GM19239 (cell line): Measurements from ENCODE around the gene SNTG2.

Experiments
- DNase-seq: peaks from one replicate; pipeline ENCODE4 v3.0.0; 2011; ENCODE audit warnings: low spot score; ENCODE audit not compliant: insufficient read length
- FAIRE-seq: peaks from 2 replicates; lab custom pipeline; 2011; peaks lifted over from hg19 to GRCh38; lab: Jason Lieb, UNC

SNTG2 gene

DNA sequence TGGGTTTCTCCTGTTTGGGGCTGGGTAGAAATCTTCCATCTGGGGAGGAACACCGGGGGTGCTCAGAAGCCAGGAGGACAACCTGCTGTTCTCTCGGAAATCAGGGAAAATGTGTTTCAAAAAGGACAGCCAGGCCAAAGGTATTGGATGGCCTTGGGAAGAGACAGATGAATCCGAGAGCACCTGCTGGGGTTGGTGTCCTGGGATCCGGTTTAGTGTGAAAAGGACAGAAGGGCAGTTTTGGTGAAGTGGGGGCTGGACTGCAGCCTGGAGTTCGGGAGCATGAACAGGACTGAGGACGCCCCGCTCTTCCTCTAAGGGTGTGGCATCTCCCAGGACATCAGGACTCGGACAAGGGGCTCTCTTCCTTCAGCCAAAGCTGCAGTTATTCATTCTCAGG lies 24.9 kb upstream of the SNTG2 start:
- FAIRE-seq (no peak), DNase-seq (no peak)

DNA sequence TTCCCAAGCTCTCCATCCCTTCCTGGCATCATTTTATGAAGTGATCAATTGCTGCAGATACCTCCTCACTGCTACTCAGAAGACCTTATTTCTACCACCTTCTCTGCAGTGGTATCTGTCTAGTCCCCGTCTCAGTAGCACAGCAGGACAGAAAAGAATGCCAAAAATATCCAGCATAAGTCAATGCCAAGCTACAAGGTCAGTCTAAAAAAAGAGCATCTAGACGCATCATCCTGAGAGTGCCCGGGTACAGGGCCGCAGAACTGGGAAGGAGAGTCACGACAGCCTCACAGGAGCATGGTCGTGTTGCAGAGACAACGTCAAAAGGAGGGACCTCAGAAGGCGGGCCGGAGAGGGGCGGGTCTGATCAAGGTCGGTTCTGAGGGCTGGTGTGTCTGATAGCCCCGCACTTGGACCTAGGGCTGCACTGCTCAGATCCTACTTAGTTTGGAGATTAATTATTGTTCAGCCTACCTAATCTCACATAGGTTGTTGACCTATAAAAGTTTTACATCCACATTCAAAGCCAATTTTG lies 24.3 kb upstream of the SNTG2 start:
- DNase-seq (no peak), FAIRE-seq (no peak)

DNA sequence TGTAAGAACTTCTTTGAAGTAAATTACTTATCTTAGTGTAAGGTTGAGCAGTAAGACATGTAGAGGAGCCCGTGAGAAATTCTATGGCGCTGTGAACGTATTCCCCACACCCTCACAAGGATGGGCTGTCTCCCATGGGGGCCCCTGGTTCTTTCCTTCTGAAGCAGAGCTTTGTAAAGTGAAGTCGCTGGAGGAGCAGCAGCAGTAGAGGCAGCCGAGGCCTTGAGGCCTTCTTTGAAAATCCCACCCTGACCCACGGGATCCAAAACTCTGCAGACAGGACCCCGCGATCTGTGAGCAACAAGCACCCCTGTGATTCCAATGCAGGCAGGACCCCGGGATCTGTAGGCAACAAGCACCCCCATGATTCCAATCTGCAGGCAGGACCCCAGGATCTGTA lies 23.8 kb upstream of the SNTG2 start:
- no peak for FAIRE-seq
- no peak for DNase-seq

DNA sequence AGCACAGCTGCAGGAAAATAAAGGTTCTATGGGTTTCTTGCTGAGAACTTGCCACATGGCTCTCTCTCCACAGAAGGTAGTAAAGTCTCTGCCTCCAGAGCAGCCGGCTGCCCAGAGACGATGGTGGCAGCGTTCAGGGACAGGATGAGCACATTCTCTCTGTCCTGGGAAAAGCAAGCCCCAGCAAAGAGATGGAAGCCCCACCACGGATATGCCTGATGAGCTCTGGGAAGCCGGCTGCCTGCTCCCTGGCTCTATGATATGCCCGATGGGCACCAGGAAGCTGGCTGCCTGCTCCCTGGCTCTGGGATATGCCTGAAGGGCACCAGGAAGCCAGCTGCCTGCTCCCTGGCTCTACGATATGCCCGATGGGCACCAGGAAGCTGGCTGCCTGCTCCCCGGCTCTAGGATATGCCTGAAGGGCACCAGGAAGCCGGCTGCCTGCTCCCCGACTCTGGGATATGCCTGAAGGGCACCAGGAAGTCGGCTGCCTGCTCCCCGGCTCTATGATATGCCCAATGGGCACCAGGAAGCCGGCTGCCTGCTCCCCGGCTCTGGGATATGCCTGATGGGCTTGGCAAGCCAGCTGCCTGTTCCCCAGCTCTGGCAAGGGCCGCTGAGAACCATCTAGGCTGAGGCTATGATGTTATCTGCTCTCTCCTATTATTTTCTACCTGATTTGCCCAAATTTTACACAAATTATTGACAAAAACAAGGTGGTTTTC lies 21.5 kb upstream of the SNTG2 start:
- DNase-seq (no peak), FAIRE-seq (no peak)

DNA sequence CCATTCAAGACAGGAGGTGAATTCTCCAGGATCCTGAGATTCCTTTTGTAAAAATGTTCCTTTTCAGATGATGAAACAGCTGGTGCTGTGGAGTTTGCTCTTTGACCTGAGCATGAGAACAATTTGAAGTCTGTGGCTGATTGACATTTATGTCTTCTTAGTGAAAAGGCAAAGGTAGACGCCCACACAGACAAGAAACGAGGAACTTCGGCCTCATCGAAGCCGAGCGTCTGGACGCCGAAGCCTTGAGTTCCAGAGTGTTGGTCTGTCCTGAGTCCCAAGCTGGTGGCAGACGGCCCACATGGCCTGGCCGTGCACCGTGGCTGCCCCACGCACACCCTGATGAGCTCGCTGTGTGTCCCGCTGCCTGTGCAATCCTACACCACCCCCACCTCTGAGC lies 20.7 kb upstream of the SNTG2 start:
- DNase-seq, result no peak
- FAIRE-seq, result no peak

DNA sequence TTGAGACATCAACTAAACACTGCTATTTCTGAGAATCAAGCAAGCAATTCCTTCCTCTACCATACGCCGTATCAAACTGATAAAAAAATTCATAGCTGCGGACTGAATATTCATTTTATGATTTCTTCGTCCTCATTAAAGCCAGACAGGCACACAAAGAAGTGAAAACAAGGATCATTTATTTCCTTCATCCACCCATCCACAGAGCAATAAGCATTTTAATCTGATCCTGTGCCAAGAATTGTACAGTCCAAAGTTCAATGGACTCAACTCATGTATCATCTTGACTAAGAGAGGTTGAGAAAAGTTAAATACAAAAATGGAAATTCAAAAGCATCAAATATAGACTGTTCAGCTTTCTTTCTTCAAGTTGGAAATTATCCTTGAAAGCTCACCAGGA lies 19.7 kb upstream of the SNTG2 start:
- FAIRE-seq (no peak), DNase-seq (no peak)

DNA sequence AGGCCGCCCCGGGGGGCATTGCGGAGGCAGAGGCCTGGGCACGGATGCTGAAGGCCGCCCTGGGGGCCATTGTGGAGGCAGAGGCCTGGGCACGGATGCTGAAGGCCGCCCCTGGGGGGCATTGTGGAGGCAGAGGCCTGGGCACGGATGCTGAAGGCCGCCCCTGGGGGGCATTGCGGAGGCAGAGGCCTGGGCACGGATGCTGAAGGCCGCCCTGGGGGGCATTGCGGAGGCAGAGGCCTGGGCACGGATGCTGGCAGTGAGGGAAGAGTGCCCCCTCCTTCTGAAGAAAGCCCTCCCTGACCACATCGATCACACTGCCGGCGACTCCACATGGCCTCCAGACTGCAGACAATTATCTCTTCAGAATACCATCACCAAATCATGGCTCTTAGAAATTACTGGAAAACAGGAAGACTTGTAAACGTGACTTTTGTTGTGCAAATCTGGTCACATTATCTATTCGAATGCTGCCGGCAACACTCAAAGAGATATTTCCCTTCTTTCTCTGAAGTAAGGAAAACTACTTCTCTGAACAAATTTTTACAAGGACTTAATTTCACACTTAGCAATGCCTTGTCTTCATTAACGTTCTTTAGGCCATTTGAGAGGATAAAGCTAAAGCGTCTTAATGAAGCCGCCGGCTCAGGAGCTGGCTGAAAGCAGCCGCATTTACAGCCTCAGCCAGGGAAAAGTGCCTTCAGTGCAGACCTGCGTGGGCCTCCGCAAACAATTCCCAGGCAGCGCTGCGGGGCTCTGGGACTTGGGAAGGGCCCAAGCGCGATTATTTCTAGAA lies 18.1 kb upstream of the SNTG2 start:
- DNase-seq (no peak), FAIRE-seq (no peak)

DNA sequence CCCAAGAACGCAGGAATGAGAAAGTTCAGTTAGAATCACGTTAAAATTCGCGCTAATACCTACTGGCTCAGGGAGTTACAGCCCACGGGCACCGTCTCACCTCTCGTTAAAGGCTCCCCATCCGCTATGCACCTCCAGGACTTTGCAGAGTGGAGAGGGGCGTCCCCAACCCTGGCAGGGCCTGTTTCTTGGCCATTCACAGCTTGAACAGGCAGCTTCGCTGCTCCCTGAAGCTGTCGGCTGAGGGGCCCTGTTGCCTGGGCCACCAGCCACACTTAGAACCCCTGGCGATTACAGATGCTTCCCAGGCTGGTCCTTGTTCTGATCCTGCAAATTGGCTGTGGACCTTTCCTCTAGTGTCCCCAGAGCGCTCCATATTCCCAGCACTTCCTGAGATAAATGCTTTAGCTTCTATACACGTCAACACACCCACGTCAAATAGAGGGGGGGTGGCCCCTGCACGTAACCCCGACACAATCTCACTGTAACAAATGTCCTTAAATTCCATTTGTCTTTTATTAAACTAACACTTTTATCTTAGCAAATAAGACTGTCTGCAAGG lies 16.8 kb upstream of the SNTG2 start:
- FAIRE-seq (no peak), DNase-seq (no peak)

DNA sequence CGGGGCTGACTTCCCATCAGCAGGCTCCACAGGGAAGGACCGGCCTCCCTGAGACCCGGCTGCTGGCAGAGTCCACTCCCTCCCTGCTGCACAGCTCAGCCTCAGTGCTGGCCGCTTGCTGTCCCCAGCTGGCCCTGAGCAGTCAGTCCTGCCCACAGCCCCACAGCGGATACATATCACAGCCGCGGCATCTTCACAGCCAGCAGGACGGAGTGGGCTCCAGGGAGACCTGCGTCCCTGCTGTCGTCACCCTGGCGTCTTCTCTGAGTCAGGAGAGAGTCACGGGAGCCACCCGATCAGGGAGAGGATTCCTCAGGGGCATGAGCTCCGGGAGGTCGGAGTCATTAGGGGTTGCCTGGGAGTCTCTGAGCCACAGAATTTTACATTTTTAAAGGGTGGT lies 13.1 kb upstream of the SNTG2 start:
- no peak for DNase-seq
- no peak for FAIRE-seq

DNA sequence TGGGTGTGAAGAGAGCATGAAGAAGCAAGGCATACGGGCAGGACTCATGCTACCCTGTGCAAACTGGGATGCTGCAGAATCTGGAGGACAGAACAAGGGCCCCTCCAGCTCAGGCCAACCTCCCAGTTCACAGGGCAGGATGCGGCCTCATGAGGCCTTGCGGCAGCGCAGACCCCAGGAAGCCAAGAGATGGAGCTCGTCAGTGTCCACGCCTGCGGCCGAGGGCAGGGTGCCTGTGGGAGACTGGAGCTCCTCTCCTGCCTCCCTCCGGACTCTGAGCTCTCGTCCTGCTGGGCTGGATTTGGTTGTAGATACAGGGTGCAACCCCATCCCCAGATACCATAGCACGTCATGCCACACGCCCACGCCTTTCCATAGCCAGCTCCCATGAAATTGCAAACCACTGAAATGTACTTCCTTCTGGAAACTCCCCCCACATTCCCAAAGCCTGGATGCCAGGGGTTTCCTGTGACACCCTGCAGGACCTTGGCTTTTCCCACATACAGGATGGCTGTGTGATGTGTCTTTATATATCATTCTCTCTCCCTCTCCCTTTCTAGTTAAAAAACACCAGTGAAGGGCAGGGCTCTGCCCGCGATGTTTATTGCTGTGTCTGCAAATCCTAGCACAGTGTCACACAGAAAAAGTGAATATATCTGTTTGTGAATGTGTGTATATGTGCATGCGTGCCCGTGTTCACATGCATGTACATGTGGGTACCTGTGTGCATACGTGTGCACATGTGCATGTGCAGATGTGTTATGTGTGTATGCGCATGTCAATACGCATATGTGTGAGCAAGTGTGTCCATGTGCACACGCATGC lies 12.3 kb upstream of the SNTG2 start:
- FAIRE-seq (no peak), DNase-seq (no peak)

DNA sequence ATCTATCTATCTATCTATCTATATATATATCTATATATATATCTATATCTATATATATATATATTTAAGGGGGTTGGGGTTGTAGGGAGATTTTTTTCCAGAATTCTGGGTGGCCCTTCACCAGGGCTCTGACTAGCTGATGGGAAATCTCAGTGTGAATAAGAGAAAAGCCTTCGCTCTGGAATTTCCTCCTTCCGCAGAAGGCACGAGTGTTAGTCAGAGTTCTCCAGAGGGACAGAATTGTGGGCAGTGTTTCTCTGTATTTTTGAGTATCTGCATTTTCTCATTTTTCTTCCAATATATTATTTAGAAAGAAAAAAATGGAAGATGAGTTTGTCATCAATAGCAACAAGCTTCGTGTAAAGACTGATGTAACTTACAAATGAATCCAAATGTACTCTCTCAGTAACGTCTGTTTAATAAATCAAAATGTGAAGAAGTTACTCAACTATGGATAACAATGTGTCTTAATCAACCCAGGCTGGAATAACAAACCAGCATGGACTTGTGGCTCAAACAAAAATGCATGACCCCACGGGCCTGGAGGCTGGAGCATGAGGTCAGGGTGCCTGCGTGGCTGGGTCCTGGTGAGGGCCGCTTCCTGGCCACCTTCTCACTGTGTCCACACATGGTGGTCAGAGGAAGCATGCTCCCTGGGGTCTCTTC lies 10.6 kb upstream of the SNTG2 start:
- no peak for FAIRE-seq
- DNase-seq, result no peak

DNA sequence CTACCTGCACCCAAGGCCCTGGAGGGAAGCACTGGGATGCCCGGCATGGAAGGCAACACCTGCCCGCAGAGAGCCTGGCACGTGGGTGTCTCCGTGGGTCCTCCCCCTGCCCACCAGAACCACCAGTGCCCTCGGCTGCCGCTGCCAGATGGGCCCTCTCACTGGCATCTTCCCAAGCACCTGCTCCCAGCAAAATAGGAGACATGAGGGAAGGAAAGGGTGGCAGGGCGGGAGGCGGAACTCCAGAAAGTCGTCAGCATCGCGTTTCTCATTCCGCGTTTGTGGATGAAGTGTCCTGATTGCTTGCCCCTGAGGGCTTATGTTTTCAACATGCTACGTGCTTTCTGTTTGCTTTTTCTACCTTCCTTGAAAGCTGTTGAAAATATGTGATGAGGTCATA lies 8.8 kb upstream of the SNTG2 start:
- DNase-seq (no peak), FAIRE-seq (no peak)

DNA sequence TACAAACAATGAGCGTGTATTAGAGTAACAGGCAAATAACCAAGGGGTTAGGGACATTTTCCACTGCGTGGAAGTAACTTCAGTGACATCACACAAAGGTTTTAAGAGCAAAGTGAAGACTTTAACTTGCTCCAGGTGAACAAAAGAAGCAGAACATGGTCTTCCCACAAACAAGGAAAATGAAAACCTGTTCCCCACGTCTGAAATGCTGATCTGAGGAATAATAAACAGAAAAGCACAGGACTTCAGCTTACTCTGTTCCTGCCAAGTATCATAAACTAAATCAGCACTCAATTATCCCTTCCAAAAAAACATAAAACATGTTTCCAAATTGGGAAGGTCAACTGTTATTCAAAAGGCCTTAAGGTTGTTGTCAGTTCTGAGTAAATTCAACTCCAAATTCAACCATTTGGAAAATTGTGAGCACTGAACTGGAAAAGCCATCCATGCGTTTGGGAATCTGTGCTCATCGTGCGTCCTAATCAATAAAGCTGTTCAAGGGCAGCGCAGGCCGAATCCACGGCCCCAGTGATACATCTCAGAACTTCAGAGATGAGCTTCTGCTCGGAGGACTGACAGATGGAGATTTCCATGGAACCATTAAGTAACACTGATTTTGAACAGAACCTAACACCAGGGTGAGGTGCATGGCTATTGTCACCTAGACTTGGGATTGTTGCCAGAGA lies 7.7 kb upstream of the SNTG2 start:
- no peak for DNase-seq
- no peak for FAIRE-seq

DNA sequence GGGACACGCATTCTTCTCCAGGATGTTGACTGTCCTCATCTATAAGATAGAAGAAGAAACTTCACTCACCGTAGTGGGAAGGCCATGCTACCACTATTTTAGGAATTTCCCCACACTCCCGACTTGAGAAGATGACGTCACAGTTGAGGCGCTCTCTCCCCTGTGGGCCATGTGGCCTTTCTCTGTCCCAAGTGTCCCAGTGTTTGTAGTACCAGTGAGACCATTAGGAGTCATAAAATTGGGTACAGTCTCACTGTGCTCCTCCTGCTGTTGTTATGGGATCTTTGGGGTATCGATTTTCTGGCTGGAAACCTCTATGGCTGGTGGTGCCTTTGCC lies 7.2 kb upstream of the SNTG2 start:
- FAIRE-seq (no peak), DNase-seq (no peak)

DNA sequence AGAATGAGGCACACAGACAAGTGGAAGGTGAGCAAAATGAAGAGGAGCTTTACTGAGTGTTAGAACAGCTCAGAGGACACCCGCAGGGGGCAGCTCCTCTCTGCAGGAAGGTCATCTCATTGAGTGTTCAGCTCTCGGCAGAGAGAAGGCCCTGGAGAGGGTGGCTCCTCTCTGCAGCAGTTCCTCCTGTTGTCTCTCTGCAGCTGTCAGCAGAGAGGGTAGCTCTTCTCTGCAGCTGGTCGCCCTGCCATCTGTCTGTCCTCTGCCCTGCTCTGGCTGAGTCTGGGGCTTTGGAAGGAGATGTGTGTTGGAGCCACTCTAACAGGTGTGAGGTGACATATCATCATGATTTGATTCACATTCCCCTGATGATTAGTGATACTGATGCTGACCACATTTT lies 6.8 kb upstream of the SNTG2 start:
- no peak for FAIRE-seq

DNA sequence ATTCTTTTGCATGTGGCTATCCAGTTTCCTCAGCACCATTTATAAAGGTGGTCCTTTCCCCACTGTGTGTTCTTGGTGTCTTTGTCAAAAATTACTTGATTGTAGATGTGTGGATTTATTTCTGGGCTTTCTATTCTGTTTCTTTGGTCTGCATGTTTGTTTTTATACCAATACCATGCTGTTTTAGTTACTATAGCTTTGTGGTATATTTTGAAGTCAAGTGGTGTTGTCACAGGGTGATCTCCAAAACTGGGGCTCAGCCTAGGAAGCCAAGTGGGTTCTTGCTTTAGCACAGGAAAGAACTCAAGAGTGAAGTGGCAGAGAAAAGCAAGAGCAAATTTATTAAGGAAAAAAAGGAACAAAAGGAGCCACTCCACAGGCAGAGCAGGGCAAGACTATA lies 6.0 kb upstream of the SNTG2 start:
- FAIRE-seq, result no peak
- DNase-seq, result no peak

More for the DNA sequence above, 6.8 kb upstream of the SNTG2 start:
- no peak for DNase-seq

DNA sequence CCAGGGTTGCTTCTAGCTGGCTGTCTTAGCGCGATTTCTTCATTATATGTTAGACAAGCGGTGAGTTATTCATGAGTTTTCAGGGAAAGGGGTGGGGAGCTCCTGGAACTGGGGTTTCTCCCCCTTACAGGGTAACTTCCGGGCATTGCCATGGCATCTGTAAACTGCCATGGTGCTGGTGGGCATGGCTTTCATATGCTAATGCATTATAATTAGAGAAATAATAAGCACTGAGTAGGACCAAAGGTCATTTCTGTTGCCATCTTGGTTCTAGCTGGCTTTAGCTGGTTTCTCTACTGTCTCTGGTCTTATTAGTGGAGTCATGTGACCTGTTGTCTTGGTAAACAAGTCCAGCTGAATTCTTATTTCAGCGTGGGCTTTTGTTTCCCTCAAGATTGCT lies 5.5 kb upstream of the SNTG2 start:
- DNase-seq (no peak), FAIRE-seq (no peak)

DNA sequence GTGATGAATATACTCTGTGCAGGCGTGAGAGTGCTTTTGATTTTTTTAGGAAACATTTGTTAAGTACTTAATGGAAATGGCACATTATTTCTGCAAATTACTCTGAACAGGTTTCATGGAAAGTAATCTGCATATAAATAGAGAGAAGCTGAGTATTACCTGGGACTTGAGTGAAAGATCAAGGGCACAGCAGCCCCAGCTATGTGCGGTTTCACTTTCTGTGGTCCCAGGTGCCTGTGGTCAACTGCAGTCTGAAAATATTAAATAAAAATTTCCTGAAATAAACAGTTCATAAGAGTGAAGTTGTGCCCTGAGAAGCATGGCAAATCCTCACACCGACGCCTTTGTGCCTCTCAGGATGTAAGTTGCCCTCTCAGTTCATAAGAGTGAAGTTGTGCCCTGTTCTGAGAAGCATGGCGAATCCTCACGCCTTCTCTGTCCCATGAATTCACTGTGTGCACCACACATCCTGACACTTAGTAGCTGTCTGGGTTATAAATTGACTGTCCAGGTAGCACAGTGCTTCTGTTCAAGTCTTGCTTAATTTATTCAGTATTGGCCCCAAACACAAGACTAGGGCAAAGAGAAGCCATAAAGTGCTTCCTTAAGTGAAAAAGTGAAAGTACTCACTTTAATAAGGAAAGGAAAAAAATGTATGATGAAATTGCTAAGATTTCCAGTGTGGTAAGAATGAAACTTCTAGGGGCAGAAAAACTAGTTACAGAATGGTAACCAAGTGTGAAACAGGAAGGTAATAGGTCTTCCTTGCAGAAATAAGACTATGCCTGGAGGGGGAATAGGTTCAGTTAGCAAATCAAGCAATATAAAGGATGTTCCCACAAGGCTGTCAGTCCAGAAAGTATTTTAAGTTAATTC lies 4.3 kb upstream of the SNTG2 start:
- DNase-seq (no peak), FAIRE-seq (no peak)
